DMS153 (cell line): ENCODE data around the gene CASP10.
"Not testable (repeated sequence)": the region's sequence is repeated elsewhere in the genome, so short reads cannot be mapped to it uniquely, and the experiment has no call there.

Experiments used
- DNase-seq: peaks from one replicate; lab custom pipeline; 2025; lab: John Stamatoyannopoulos, UW

The CASP10 gene

DNA sequence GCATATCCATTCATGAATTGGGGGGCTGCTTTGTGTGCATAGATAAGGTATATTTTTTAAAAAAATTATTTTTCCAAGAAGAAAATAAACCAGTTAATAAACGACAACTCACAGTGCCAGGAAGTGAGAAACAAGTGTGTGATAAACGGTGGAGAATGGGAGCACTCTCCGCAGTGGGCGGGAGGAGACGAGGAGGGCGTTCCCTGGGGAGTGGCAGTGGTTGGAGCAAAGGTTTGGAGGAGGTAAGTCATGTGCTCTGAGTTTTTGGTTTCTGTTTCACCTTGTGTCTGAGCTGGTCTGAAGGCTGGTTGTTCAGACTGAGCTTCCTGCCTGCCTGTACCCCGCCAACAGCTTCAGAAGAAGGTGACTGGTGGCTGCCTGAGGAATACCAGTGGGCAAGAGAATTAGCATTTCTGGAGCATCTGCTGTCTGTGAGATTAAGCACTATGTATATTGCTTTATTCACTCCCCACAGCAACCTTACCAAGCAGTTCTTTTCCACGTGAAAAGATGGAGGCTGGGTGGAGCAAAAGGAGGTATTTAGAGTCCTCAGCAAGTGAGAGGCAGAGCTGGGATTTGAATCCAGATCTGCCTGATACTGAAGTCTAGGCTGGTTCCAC is 50.4 kb downstream of the CASP10 start:
- peak; percentile 91 for DNase-seq

DNA sequence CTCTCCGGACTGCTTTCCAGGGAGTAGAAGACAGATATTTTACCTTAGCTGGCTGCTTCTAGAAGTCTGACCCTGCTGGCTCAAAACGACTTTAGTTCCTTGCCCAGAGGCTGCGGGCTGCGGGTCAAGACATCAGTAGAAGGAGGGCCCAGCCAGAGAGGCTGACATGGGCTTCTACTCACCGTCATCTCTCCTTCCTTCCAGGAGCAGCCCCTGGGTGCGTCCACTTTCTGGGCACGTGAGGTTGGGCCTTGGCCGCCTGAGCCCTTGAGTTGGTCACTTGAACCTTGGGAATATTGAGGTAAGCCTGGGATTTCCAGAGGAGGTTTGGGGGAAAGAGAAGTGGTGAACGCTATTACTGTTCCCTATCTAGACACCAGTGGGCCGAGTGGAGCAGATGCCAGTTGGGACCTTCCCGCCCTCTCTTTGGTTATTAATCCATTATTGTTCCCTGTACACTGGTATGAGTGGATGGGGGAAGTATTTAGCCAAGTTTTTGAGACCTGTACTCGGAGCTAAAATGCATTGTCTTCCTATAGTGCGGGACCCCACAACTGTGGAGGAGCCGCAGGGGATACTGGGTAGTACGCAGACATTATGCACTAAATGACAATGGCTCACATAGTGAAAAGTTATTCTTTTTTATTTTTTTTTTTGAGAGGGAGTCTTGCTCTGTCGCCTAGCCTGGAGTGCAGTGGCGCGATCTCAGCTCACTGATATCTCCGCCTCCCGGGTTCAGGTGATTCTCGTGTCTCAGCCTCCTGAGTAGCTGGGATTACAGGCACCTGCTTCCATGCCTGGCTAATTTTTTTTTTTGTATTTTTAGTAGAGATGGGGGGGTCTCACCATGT is 51.1 kb downstream of the CASP10 start:
- DNase-seq = no peak

DNA sequence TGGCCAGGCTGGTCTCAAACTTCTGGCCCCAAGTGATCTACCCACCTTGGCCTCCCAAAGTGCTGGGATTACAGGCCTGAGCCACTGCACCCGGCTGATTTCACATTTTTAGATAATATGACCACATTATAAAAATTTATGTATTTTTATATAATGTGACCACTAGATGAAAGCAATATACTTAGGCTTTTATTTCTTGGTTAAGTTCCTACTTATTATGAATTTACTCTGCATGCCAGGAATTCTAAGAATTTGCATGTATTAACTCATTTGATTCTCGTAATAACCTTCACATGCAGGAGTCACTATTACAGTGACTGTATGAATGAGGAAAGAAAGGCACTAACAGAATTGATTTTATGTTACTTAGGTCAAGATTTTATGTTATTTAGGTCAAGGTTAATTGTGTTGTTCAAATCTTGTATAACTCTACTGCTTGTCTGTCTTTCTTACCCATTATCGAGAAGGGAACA is 51.8 kb downstream of the CASP10 start:
- DNase-seq = no peak

DNA sequence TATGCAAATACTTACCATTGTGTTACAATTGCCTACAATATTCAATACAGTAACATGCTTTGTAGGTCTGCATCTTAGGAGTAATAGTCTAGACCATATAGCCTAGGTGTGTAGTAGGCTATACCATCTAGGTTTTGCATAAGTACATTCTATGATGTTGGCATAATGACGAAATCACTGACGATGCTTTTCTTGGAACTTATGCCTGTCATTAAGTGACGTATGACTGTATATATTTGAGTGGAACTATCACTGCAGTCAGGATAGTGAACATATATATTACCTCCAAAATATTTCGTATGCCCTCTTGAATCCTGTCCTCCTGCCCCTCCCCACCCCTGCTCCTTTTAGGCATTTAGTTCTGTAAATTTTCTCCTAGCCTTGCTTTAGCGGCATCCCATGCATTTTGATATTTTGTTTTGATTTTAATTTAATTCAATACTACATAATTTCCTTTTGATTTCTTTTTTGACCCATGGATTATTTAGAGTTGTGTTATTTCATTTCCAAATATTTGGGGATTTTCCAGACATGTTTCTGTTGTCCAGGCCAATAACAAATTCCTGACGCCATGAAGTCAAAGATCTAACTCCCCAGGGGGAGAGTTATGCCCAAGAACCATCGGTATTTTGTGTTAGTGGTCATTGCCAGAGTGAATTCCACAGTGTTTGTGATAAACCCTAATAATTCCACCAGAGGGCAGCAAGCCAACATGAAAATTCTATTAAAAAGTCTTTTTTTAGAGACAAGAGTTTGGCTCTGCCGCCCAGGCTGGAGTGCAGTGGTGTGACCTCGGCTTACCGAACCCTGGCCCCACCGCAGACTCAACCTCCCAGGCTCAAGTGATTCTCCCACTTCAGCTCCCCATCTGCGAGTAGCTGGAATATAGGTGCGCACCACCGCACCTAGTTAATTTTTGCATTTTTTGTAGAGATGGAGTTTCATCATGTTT is 53.2 kb downstream of the CASP10 start:
- DNase-seq = no peak

DNA sequence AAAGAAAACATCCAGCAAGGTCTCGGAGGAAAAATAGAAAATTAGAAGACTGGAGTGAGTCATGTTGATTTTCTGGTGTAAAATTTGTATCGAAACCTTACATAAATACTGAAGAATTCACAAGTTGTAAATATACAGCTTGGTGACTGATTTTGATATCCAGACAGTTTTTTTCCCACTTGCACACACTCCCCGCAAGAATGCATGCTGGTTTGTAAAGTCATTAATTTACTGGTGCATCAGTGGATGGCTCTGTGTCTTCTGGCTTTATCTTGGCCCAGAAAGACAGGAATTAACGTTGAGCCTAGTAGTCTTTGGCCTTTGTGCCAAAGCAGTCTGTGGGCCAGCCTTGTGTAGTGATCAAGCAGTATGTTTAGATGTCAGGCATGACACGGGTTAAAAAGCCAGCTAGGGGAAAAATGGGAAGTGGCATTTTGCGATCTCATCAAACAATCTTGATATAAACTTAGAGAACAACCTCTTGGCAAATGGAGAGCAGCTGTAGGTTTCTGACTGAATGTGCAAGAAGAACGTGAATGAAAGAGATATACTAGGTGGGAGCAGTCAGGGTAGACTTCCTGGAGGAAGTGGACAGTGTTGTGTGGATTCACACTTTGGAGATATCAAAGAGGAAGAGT is 54.7 kb downstream of the CASP10 start:
- DNase-seq = no peak

DNA sequence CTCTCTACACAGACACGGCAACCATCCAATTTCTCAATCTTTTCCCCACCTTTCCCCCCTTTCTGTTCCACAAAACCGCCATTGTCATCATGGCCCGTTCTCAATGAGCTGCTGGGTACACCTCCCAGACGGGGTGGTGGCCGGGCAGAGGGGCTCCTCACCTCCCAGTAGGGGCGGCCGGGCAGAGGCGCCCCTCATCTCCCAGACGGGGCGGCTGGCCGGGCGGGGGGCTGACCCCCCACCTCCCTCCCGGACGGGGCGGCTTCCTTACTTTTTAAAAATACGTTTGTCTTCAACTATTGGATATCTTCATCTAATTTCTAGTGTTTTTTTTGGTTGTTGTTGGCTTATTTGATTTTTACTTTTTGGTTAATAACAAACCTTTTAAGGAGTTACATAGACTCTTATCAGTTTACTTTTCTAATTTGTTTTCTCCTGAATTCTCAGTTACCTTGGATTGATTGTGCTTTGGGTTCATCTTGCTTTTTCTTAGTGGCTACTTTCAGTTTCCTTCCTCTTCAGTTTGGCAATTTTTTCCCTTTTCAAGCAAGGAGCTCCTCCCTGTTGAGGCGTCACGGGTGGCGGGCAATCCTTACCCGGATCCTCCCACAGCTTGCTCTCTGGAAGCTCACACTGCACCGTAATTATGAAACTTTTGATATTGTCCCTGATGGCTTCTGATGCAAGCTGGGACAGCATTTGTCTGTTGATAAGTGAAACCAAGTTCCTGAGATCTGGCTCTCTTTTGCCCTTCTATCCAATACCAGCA is 56.4 kb downstream of the CASP10 start:
- not testable (repeated sequence) for DNase-seq

DNA sequence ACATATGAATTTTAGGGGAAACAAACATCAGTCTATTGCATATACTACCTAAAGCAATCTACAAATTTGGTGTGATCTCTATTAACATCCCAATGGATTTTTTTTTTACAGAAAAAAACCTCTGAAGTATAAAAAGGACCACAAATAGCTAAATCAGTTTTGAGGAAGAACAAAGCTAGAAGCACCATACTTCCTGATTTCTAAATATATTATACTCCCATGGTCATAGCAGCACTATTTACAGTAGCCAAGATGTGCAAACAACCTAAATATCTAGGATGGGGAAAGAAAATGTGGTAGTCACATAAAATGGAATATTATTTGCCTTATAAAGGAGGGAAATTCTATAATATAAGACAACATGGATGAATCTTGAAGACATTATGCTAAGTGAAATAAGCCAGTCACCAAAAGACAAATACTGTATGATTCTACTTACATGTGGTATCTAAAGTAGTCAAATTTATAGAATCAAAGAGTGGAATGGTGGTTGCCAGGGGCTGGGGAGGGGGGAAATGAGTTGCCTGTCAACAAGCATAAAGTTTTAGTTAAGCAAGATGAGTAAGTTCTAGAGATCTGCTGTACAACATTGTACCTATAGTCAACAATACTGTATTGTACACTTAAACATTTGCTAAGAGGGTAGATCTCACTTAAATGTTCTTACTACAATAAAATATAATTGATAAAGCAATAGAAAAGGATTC is 59.8 kb downstream of the CASP10 start:
- DNase-seq = no peak

DNA sequence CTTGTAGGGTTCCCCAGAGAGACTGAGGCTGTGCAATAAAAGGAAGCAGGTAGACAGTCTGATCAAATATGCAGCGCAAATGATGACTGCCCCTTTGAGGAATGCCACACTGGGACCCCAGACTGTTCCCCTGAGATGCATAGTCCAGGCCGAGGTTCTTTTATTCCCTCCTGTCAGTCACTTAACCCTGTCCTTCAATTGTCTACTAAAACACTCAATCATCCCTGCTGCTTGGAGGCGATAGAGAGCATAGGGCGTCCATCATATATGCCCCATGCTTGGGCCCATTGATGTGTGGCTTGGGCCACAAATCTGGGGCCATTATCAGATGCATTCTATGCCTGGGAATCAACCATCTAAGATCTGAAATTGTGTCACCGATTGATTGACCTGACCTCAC is 61.9 kb downstream of the CASP10 start:
- no peak for DNase-seq

DNA sequence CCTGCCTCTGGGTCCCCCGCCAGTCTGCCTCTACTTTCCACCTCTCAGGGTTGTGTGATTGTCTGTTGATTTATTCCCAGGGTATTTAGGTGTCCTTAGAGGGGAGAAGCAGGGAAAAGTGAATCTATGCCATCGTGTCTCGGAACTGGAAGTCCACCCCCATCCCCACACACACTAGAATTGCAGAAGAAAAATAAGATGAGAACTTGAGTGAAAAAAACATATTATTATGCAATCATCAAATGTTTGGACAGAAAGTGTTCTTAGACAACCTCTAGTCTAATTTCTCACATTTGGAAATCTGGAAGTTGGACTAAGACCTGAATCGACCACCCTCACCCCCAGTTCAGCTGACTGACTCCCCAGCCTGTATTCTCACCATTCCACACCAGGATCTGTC is 63.3 kb downstream of the CASP10 start:
- no peak for DNase-seq

DNA sequence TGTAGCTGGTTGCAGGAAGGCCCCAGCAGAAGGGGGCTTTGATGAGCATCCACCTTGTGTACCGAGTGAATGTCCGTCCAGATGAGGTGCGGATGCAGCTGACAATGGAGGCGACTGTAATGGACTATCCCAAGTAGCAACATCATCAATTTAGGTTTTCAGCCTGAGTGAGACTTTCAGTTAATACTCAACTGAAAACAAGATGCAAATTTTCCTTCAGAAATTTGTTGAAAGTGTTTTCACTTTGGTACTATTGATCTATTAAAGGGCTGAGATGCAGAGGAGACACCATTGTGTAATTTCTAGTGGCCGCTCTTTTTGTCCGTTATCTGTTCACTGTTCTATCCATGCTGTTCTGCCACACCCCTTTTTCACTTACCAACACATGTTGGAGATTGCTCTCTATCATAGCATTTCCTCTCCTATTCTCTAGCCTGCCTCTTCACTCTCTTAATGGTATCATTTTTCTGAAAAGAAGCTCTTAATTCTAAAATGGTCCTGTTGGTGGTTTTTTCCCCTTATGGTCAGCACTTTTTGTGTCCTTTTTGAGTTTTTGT is 65.4 kb downstream of the CASP10 start:
- no peak for DNase-seq

DNA sequence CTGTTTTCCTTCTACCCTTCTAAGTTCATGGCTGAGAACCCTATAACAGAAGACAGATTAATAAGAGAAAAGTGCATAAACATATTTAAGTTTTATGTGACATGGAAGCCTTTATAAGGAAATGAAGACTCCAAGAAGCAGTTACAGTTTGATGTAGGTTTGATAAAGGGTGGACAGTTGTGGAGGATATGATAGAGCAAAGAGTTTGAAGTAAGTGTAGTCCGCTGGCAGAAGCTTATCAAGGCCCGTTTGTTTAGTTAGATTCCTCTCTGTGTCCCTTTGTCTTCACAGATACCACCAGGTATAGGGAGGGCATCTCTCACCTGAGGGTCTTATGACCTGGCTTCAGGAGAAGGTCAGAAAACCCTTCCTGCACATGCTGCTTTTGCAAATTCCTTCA is 66.9 kb downstream of the CASP10 start:
- no peak for DNase-seq

- no peak for DNase-seq
Observed at GRCh38 chr2:201250741-201251140, 67.8 kb downstream of the CASP10 start.

DNA sequence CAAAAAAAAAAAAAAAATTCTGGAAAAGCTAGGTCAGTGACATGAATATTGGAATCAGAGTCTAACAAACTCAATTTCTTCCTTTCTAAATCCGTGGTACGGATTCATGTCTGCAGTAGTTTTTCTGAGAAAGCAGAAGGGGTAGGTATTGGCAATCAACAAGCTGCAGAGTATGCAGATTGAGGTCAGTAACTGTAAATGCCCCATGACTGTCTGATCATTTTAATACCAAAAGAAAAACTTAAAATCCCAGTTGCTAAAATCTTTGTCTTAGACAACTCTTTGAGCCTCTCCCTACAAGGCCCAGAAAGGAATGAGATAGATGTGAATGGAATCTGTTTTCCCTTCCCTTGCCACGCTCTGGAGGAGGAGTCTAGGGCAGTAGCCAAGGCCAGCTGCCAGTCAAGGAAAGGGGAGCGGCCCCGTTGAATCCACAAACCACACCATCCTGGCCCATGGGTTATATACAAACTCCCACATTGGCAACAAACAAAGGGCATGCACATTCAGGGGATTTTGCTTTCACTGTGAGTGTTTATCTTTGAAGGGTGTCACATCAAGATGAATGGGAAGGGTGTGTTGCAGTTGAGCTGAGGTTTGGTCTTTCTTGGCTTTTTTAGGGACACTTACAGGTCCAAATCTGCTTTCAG is 71.3 kb downstream of the CASP10 start:
- peak; percentile 26 for DNase-seq

DNA sequence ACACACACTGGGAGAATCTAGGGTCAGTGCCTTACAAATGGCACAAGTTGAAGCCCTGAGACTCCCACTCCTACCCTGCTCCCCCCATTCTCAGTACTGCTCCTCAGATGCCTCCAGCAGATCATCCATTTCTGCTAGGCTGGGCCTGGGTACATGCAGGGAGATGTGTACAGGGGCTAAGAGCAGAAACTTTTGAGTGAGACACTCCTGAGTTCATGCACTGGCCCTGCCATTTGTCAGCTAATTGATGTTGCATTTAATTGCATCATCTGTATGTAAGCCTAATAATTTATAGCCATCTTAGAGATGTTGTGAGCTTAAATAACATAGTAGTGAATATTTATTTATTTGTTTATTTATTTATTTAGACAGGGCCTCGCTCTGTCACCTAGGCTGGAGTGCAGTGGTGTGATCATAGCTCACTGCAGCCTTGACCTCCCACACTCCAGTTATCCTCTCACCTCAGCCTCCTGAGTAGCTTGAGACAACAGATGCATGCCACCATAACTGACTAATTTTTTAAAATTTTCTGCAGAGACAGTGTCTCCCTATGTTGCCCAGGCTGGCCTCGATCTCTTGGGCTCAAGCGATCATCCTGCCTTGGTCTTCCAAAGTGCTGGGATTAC is 72.6 kb downstream of the CASP10 start:
- DNase-seq = no peak

- no peak for DNase-seq
Observed at GRCh38 chr2:201256082-201256481, 73.1 kb downstream of the CASP10 start.

- peak; percentile 61 for DNase-seq
Observed at GRCh38 chr2:201257381-201257955, 74.5 kb downstream of the CASP10 start.

DNA sequence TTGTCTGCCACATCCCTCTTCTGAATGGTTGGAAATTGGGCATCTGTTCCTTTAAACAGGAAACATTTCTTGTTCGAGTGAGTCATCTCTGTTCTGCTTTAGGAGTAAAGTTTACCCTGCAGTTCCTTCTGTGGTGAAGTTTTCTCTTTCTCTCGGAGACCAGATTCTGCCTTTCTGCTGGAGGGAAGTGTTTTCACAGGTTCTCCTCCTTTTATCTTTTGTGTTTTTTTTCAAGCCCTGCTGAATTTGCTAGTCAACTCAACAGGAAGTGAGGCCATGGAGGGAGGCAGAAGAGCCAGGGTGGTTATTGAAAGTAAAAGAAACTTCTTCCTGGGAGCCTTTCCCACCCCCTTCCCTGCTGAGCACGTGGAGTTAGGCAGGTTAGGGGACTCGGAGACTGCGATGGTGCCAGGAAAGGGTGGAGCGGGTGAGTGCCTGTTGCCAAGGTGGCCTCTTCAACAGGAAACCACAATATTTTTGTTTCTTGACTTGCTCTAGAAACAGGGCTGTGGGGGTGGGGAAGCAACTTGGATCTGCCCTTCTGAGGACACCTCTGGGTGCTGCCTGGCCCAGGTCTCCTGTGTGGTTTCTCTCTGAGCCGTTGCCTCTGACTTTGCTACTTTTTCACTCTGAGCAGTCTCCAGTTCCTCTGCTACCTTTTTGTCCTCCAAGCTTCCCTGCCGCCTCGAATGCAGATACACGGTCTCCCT is 75.2 kb downstream of the CASP10 start:
- DNase-seq = peak; percentile 77
